Tibial artery (tissue), 4 donors: ENCODE data around the gene CHMP3.
A peak's percentile ranks its signal among the peaks of the same experiment; 100 is the strongest.

Source experiments
- DNase-seq, 2 donors: peaks; one replicate each; pipeline ENCODE4 v3.0.0-alpha.2; 2019
- H3K27ac ChIP-seq, 2 donors: fragments of 200-600 bp; sonication (generic) in 1 of 2; 1 replicate in 1 of 2; 2 replicates in 1 of 2; pipeline ENCODE4 v1.5.1; 2018 to 2019; ENCODE audit warnings: mild to moderate bottlenecking in 1 of 2
- H3K27me3 ChIP-seq, 2 donors: fragments of 200-600 bp; sonication (generic) in 1 of 2; one replicate each; pipeline versions ENCODE4 v1.5.1 to v1.6.0; 2016 to 2019
- H3K36me3 ChIP-seq, 3 donors: fragments of 200-600 bp; sonication (generic) in 2 of 3; one replicate each; pipeline ENCODE4 v1.5.1; 2016 to 2019; ENCODE audit warnings: mild to moderate bottlenecking in 2 of 3
- H3K4me1 ChIP-seq, 4 donors: fragments of 200-600 bp; sonication (generic) in 2 of 4; 1 replicate in 3 of 4; 2 replicates in 1 of 4; pipeline ENCODE4 v1.5.1; 2016 to 2019
- H3K4me3 ChIP-seq, 2 donors: fragments of 200-600 bp; sonication (generic) in 1 of 2; 1 replicate in 1 of 2; 2 replicates in 1 of 2; pipeline ENCODE4 v1.5.1; 2018 to 2019; ENCODE audit warnings: mild to moderate bottlenecking in 2 of 2
- H3K9me3 ChIP-seq, 3 donors: fragments of 200-600 bp; sonication (generic) in 1 of 3; one replicate each; pipeline ENCODE4 v1.5.1; 2016 to 2019
- intact Hi-C: fragments of 100-400 bp; cut with DNase I; formaldehyde crosslinking; loops from one replicate; pipeline ENCODE4 v1.15.0; 2023; ENCODE audit warnings: low total_unique reads
- TF ChIP-seq, protein P1 (sequence below), 2 experiments: fragments of 200-600 bp in 1 of 2; fragments of 450-650 bp in 1 of 2; IDR thresholded peaks; one replicate each; pipeline ENCODE4 v1.5.1; 2017 to 2019; ENCODE audit warnings: antibody characterized with exemption in 2 of 2, mild to moderate bottlenecking in 1 of 2, moderate library complexity in 1 of 2

The CHMP3 gene

DNA sequence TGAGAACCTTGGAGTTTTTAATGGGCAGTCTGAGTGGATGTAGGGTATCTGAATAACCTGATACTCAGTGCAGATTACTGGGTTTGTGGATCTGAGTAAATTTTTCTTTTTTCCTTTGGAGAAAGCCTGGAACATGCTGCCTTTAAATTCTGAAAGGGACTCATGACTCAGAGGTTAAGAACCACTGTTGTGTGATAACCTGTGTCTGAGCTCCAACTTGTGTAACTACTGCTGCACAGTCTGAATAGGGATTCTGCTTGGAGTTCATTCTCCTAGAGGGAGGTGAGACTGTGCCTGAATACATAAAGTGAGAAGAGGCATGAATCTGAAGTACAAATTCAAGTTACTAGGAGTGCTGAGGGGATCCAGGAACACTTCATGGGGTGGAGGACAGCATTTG lies 85.9 kb downstream of the CHMP3 start:
- DNase-seq, result no peak
- Histone ChIP-seq H3K4me3 (no peak overlapping the region), H3K27ac (peak overlapping the region; percentile 37 to 52), H3K27me3 (no peaks in the 10 kb centered on the region), H3K9me3 (no peaks in the 10 kb centered on the region), H3K4me1 (peaks cover 0 to 61% (median 28%) of the 10 kb centered on the region in 4 donors), H3K36me3 (peaks cover 76 to 93% (median 84%) of the 10 kb centered on the region in 3 donors)
- intact Hi-C loops, result no loop called here
- TF ChIP-seq, protein P1, sequence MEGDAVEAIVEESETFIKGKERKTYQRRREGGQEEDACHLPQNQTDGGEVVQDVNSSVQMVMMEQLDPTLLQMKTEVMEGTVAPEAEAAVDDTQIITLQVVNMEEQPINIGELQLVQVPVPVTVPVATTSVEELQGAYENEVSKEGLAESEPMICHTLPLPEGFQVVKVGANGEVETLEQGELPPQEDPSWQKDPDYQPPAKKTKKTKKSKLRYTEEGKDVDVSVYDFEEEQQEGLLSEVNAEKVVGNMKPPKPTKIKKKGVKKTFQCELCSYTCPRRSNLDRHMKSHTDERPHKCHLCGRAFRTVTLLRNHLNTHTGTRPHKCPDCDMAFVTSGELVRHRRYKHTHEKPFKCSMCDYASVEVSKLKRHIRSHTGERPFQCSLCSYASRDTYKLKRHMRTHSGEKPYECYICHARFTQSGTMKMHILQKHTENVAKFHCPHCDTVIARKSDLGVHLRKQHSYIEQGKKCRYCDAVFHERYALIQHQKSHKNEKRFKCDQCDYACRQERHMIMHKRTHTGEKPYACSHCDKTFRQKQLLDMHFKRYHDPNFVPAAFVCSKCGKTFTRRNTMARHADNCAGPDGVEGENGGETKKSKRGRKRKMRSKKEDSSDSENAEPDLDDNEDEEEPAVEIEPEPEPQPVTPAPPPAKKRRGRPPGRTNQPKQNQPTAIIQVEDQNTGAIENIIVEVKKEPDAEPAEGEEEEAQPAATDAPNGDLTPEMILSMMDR (IDR thresholded peaks at IDR 0.05), result no peak

DNA sequence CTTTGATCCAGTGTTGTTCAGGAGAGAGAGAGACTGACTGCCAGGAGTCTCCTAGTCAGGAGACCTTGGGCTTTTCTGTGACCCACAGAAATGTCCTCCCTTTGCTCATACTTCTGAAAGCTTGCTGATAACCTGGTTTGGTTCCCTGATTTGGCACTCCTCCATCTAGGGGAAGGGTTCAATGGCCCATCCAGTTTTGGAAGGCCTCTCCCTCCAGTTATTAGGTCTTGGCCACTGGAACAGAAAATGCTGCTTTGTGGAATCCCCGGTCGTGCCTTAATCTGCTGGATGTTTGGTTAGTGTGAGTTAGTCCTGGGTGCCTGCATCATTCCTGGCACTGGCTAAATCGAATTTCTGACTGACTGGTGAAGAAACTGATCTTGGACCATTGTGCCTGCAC lies 86.3 kb downstream of the CHMP3 start:
- intact Hi-C loops, result no loop called here
- Histone ChIP-seq H3K27me3 (no peaks in the 10 kb centered on the region), H3K4me1 (peaks cover 0 to 57% (median 25%) of the 10 kb centered on the region in 4 donors), H3K9me3 (no peaks in the 10 kb centered on the region), H3K27ac (peak overlapping the region; percentile 37 to 52), H3K4me3 (no peak overlapping the region), H3K36me3 (peaks cover 75 to 93% (median 81%) of the 10 kb centered on the region in 3 donors)
- no peak for DNase-seq
- TF ChIP-seq, protein P1 (IDR thresholded peaks at IDR 0.05), result no peak

DNA sequence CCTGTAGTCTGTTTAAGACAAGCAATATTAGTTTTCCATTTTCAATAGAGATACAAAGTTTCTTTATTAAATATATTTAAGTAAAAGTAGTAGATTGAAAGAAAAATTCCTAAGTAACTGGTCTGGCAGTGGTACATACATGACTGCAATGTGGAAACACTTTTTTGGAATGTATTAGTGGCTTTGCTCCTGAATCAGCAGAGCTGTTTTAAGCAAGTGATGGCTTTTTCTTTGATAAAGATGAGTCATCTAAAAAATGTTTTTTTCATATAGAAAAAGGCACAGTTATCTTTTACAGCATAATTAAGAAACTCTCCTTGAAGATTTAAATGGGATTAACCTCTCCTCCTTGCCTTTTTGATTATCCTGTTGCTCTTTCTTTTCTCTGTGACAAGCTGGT lies 87.2 kb downstream of the CHMP3 start:
- Histone ChIP-seq H3K36me3 (peaks cover 68 to 92% (median 73%) of the 10 kb centered on the region in 3 donors), H3K4me1 (peaks cover 0 to 48% (median 20%) of the 10 kb centered on the region in 4 donors)

DNA sequence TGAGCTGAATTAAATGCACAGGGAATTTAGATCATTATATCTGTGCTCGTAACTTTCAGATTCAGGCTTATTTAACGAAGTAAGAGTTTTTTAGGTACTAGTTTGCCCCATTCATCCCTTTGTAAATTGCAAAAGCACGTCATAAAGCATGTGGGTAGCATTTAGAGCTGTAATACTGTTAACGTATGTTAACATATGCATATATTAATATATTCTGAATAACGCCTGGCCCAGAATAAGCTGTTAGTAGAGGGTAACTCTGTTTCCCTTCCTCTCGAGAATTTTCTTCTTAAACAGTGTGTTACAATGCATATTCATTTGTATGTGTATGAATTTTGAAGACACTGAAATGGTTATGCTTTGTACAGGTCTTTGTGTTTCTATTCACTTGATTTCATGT lies 91.6 kb downstream of the CHMP3 start:
- no peak overlapping the region for H3K4me3 ChIP-seq
- intact Hi-C loops, result no loop called here
- H3K4me1 ChIP-seq, result peaks cover 0 to 20% (median 10%) of the 10 kb centered on the region in 4 donors
- DNase-seq, result no peak
- H3K9me3 ChIP-seq, result no peaks in the 10 kb centered on the region
- TF ChIP-seq, protein P1 (IDR thresholded peaks at IDR 0.05), result no peak
- no peaks in the 10 kb centered on the region for H3K27me3 ChIP-seq
- H3K36me3 ChIP-seq, result peaks cover 54 to 83% (median 61%) of the 10 kb centered on the region in 3 donors
- H3K27ac ChIP-seq, result no peak overlapping the region

More for the DNA sequence above, 87.2 kb downstream of the CHMP3 start:
- no peak for DNase-seq
- TF ChIP-seq, protein P1 (IDR thresholded peaks at IDR 0.05), result no peak
- peak overlapping the region; percentile 37 to 52 for H3K27ac ChIP-seq
- intact Hi-C loops, result no loop called here
- no peaks in the 10 kb centered on the region for H3K9me3 ChIP-seq
- H3K4me3 ChIP-seq, result no peak overlapping the region
- no peaks in the 10 kb centered on the region for H3K27me3 ChIP-seq

DNA sequence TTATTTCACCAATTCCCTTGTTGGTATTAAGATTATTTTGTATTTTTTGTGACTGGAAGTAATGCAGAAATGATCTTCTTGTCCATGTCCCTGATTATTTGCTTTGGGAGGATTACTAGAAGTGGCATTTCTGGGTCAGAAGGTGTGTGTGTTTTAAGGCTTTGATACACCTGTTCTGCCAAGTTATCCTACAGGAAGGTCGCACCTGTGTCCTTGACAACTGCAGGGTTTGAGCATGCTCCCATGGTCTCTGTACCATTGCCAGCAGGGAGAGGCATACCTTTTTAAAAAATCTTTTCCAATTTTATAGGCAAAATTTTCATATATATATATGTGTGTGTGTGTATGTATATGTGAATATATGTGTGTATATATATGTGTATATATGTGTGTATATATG lies 92.4 kb downstream of the CHMP3 start:
- Histone ChIP-seq H3K27ac (no peak overlapping the region), H3K4me1 (peaks cover 0 to 12% (median 5%) of the 10 kb centered on the region in 4 donors), H3K4me3 (no peak overlapping the region), H3K9me3 (no peaks in the 10 kb centered on the region), H3K36me3 (peaks cover 59 to 86% (median 69%) of the 10 kb centered on the region in 3 donors), H3K27me3 (no peaks in the 10 kb centered on the region)
- DNase-seq, result no peak
- TF ChIP-seq, protein P1 (IDR thresholded peaks at IDR 0.05), result no peak
- intact Hi-C loops, result no loop called here
